GM12878 (cell line): ENCODE results near the gene TWF1. TPM values are rescaled to one million over a fixed set of nuclear protein-coding genes. Genes with fewer than 3 reads are reported as not detected.

ENCODE experiments used
- ATAC-seq: fragments of 200-7000 bp; cut with Tn5 transposase; 3 replicates; pipeline ENCODE4 v1.9.1; 2020; ENCODE audit warnings: mild to moderate bottlenecking, moderate library complexity
- BruUV-seq: library from RNA; stranded (reverse); fragments of 400-500 nt; replicated peaks from 2 replicates; lab custom pipeline; 2021; lab: Mats Ljungman, UMichigan
- CTCF ChIA-PET: fragments of 300-600 bp; sonication (Branson Sonifier 250); formaldehyde crosslinking; extraction: SDS; loops from one replicate; lab custom pipeline; 2021; ENCODE audit warnings: inconsistent platforms; lab: Yijun Ruan, JAX
- POLR2A ChIA-PET: fragments of 350-600 bp; formaldehyde crosslinking; extraction: SDS; loops from one replicate; lab custom pipeline; 2021; ENCODE audit warnings: inconsistent platforms; lab: Charles Lee
- RAD21 ChIA-PET: fragments of 300-600 bp; sonication (Branson Sonifier 250); formaldehyde crosslinking; loops from one replicate; lab custom pipeline; 2023; ENCODE audit warnings: antibody characterized with exemption; ENCODE audit not compliant: unreplicated experiment; lab: Charles Lee
- SMC1A ChIA-PET: fragments of 300-600 bp; sonication (Branson Sonifier 250); formaldehyde crosslinking; loops from one replicate; lab custom pipeline; 2023; ENCODE audit not compliant: unreplicated experiment, uncharacterized antibody; lab: Charles Lee
- DNase-seq: peaks from one replicate; pipeline ENCODE4 v3.0.0-alpha.2; 2011; ENCODE audit warnings: low read depth, low spot score
- FAIRE-seq: peaks from 3 replicates; lab custom pipeline; 2011; peaks lifted over from hg19 to GRCh38; lab: Jason Lieb, UNC
- H2AFZ ChIP-seq: 2 replicates; pipeline ENCODE4 v1.6.0; 2011; ENCODE audit warnings: low read depth, low read length, control low read depth; ENCODE audit not compliant: control insufficient read depth
- H3K27ac ChIP-seq: 2 replicates; pipeline ENCODE4 v1.5.1; 2011; ENCODE audit warnings: control low read depth; ENCODE audit not compliant: control insufficient read depth, insufficient read depth
- H3K27me3 ChIP-seq, 2 experiments: replicated peaks in 1 of 2; 2 replicates each; pipeline versions ENCODE4 v1.6.0 to v1.6.1; 2011; ENCODE audit warnings: low read length in 1 of 2; ENCODE audit not compliant: control insufficient read depth in 2 of 2, insufficient read depth in 2 of 2
- H3K36me3 ChIP-seq, 2 experiments: 2 replicates each; pipeline ENCODE4 v1.5.1; 2011; ENCODE audit warnings: low read length in 1 of 2; ENCODE audit not compliant: control insufficient read depth in 2 of 2, insufficient read depth in 2 of 2
- H3K4me1 ChIP-seq: 2 replicates; pipeline ENCODE4 v1.6.1; 2011; ENCODE audit warnings: mild to moderate bottlenecking, low read length, moderate library complexity, mixed read lengths; ENCODE audit not compliant: control insufficient read depth, insufficient read depth
- H3K4me2 ChIP-seq: 2 replicates; pipeline ENCODE4 v1.6.0; 2011; ENCODE audit warnings: control low read depth; ENCODE audit not compliant: control insufficient read depth, insufficient read depth
- H3K4me3 ChIP-seq: fragments of 200-600 bp; sonication (generic); 2 replicates; pipeline ENCODE4 v1.5.1; 2016
- H3K79me2 ChIP-seq: 2 replicates; pipeline ENCODE4 v1.6.0; 2011; ENCODE audit warnings: low read length; ENCODE audit not compliant: control insufficient read depth, insufficient read depth
- H3K9ac ChIP-seq: 2 replicates; pipeline ENCODE4 v1.8.0; 2011; ENCODE audit warnings: low read length, control low read depth, mixed read lengths; ENCODE audit not compliant: control insufficient read depth, insufficient read depth
- H3K9me3 ChIP-seq: replicated peaks from 3 replicates; pipeline ENCODE4 v1.5.1; 2011; ENCODE audit warnings: mild to moderate bottlenecking, low read length; ENCODE audit not compliant: control insufficient read depth, insufficient read depth
- H4K20me1 ChIP-seq: 2 replicates; pipeline ENCODE4 v1.6.0; 2011; ENCODE audit not compliant: control insufficient read depth, insufficient read depth
- DPF2 ChIP-seq: fragments of 450-650 bp; IDR thresholded peaks from 2 replicates; pipeline ENCODE4 v1.6.1; 2017; ENCODE audit warnings: mild to moderate bottlenecking
- HDAC2 ChIP-seq: fragments of 200-600 bp; sonication (generic); IDR thresholded peaks from 2 replicates; pipeline ENCODE4 v1.6.1; 2017
- NR2C1 ChIP-seq: fragments of 450-650 bp; IDR thresholded peaks from 2 replicates; pipeline ENCODE4 v1.6.1; 2017; ENCODE audit warnings: antibody characterized with exemption, mild to moderate bottlenecking, moderate library complexity
- NR2F1 ChIP-seq: fragments of 450-650 bp; conservative IDR thresholded peaks from 2 replicates; pipeline ENCODE4 v1.6.1; 2017; ENCODE audit warnings: mild to moderate bottlenecking
- PML ChIP-seq: IDR thresholded peaks from 2 replicates; pipeline ENCODE4 v1.6.1; 2012; ENCODE audit warnings: low read length, inconsistent platforms
- RBBP5 ChIP-seq: fragments of 200-600 bp; sonication (generic); conservative IDR thresholded peaks from 2 replicates; pipeline ENCODE4 v1.6.1; 2016
- SMC3 ChIP-seq: IDR thresholded peaks from 2 replicates; pipeline ENCODE4 v1.6.1; 2011; ENCODE audit warnings: low read length, improper control_type of control experiment, borderline replicate concordance
- SUZ12 ChIP-seq: fragments of 200-600 bp; sonication (generic); IDR thresholded peaks from one replicate; pipeline ENCODE4 v1.6.1; 2018; ENCODE audit warnings: antibody characterized with exemption, mild to moderate bottlenecking; ENCODE audit not compliant: unreplicated experiment
- in situ Hi-C: fragments of 300-500 bp; cut with MboI; formaldehyde crosslinking; loops from 9 replicates; pipeline ENCODE4 v1.14.3; 2018; ENCODE audit warnings: mixed read lengths
- intact Hi-C: fragments of 100-400 bp; cut with micrococcal nuclease; formaldehyde crosslinking; loops from one replicate; pipeline ENCODE4 v1.14.2; 2022; ENCODE audit not compliant: unreplicated experiment
- polyA plus RNA-seq, 11 experiments: library from polyadenylated mRNA; depleted of rRNA in 4 of 11; unstranded in 6 of 11; stranded (reverse) in 5 of 11; fragments of >200 nt; fragmentation: Nextera tagmentation in 4 of 11; fragmentation: Illumina TruSeq in 1 of 11; extraction: Ambion mirVana in 4 of 11; extraction: Trizol in 1 of 11; gene quantifications; 1 replicate in 1 of 11; 2 replicates in 10 of 11; pipeline versions ENCODE4 v1.2.1 to v1.2.3, GENCODE V29; 2011 to 2016; ENCODE audit warnings: inconsistent platforms in 2 of 11, missing spikeins in 2 of 11, low read depth in 1 of 11
- total RNA-seq, 4 experiments: library from RNA; depleted of rRNA in 3 of 4; stranded (reverse); fragments of >200 nt in 3 of 4; fragmentation: Illumina TruSeq in 1 of 4; extraction: Trizol in 1 of 4; gene quantifications; 2 replicates each; pipeline versions ENCODE4 v1.2.1 to v1.2.3, GENCODE V29; 2013 to 2021
- TF ChIP-seq, protein P1 (sequence below), 3 experiments: IDR thresholded peaks in 2 of 3; conservative IDR thresholded peaks in 1 of 3; 2 replicates each; pipeline ENCODE4 v1.5.1; 2011; ENCODE audit warnings: low read depth in 3 of 3, low read length in 3 of 3, mild to moderate bottlenecking in 3 of 3, control low read depth in 2 of 3, moderate library complexity in 2 of 3, inconsistent platforms in 1 of 3, mixed read lengths in 1 of 3; ENCODE audit not compliant: control insufficient read depth in 2 of 3, insufficient read depth in 1 of 3; ENCODE audit errors: extremely low read depth in 1 of 3

The TWF1 gene
- total and polyA plus RNA-seq, 10 of the 15 experiments (the other 5 are each of a cell fraction or from before 2014, with no cell fraction given) = 8.7 to 23.5 (median 18.4) TPM

DNA sequence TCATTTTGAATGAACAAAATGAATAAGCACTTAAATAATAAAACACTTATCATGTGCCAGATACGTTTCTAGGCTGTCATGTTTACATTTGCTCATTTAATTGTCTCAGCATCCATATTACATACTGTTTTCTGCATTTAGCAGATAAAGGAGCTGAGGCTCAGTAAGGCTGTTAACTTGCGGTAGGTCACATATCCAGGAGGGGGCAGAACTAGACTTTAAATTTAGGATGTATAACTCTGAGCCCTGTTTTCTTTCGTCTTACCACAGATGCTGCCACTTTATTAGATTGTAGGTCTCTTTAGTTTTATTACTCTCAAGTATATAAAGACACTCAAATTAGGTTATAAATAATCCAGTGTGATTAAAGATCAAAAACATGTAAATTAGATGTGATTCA is 29.6 kb downstream of the TWF1 start (continued):
- TF ChIP-seq, protein P1, sequence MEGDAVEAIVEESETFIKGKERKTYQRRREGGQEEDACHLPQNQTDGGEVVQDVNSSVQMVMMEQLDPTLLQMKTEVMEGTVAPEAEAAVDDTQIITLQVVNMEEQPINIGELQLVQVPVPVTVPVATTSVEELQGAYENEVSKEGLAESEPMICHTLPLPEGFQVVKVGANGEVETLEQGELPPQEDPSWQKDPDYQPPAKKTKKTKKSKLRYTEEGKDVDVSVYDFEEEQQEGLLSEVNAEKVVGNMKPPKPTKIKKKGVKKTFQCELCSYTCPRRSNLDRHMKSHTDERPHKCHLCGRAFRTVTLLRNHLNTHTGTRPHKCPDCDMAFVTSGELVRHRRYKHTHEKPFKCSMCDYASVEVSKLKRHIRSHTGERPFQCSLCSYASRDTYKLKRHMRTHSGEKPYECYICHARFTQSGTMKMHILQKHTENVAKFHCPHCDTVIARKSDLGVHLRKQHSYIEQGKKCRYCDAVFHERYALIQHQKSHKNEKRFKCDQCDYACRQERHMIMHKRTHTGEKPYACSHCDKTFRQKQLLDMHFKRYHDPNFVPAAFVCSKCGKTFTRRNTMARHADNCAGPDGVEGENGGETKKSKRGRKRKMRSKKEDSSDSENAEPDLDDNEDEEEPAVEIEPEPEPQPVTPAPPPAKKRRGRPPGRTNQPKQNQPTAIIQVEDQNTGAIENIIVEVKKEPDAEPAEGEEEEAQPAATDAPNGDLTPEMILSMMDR (IDR thresholded peaks at IDR 0.05 in 2 of 3, conservative IDR thresholded peaks at IDR 0.05 in 1 of 3; ENCODE audit: control insufficient read depth in 2 of 3, extremely low read depth in 1 of 3, insufficient read depth in 1 of 3, low read depth in 3 of 3, low read length in 3 of 3) = peak in 2 of 3 experiments; percentile 29 to 35; a peak in 3 of 6 replicates
- TF ChIP-seq PML = no peak
- TF ChIP-seq RBBP5 = no peak
- no peak for TF ChIP-seq NR2C1

DNA sequence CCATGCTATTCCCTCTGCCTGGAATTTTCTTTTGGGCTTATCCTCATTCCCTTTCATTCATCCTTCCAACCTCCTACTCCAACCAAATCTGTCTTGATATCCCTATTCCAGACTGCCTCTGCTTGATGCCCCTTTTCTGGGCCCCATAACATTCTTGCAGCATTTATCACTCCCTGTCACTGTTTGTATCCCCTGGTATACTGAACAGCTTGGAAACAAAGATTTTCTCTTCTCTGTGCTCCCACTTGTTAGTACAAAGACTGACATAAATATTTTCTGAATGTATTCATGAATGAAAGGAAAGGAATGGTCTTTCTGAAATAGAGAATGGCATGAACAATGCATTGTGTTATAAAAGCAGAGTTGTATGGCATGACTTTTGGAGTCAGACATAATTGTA is 39.8 kb downstream of the TWF1 start:
- FAIRE-seq = no peak
- no peak for DNase-seq
- Histone ChIP-seq H2AFZ (no peak overlapping the region), H3K27me3 (no peaks in the 10 kb centered on the region), H3K9me3 (no peaks in the 10 kb centered on the region; the same call in 2 of the 3 replicates), H3K36me3 (peaks cover 0 to 15% of the 10 kb centered on the region in 2 experiments; a peak in 1 of 4 replicates), H3K4me1 (0 out of 2 replicates have a peak, but pooled peaks cover 4% of the 10 kb centered on the region), H3K9ac (no peak overlapping the region), H3K4me3 (no peak overlapping the region), H4K20me1 (no peaks in the 10 kb centered on the region), H3K4me2 (no peak overlapping the region), H3K79me2 (peaks cover 13% of the 10 kb centered on the region), H3K27ac (no peak overlapping the region)
- in situ Hi-C loops (no loop called here), intact Hi-C loops (no loop called here)
- SMC1A ChIA-PET = no interaction called here
- RAD21 ChIA-PET = no interaction called here
- CTCF ChIA-PET = interaction anchor here (0.9 kb wide), 1 partner anchor 10 kb away, joined by 3 read pairs; no protein-coding TSS in a partner anchor
- TF ChIP-seq HDAC2 (no peak), DPF2 (no peak), NR2F1 (no peak), SMC3 (no peak), SUZ12 (no peak)
- TF ChIP-seq, protein P1 (IDR thresholded peaks at IDR 0.05 in 2 of 3, conservative IDR thresholded peaks at IDR 0.05 in 1 of 3; ENCODE audit: control insufficient read depth in 2 of 3, extremely low read depth in 1 of 3, insufficient read depth in 1 of 3, low read depth in 3 of 3, low read length in 3 of 3) = no peak
- ATAC-seq = no peak
- POLR2A ChIA-PET = no interaction called here
- no TSS peak for BruUV-seq
